Measurements from ENCODE around the gene MATCAP1.

Gene MATCAP1

DNA sequence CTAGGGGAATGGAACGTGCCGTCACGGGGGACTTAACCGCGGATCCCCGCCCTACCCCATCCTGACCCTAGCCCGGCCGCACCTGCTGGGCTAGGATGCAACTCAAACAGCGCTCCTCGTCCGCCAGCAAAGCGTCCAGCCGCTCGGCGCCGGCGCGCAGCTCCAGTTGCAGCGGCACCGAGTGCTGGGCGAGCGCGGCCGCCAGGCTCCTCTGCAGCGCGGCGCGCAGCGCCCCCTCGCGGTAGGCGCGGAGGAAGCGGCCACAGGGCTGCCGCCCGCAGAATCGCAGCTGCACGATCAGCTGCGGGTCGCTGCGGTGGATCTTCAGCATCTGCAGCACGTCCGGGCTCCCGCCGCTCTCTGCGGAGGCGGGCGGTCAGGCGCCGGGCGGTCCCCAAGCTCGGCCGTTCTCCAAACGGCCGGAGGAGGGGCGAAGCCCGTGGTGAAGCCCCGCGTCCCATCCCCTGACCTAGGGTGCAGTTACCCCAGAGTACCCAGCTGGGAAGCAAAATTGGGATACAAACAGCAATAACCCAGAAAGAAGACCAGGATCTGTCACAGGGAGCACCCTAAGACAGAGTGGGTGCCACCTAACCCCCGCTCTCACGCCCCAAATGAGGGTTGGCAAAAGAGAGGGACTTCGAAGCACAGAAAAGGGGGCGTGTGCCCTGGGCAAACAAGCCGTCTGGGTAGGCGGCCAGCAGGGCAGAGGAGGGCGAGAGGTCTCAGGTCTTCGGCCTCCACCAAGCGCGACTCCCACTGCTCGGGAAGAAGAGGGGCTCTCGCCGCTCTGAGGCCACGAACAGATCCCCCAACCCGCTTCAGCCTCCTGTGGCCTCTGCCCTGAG, 28.2 kb downstream of the MATCAP1 start:
- DNase-seq: peak; percentile 71

DNA sequence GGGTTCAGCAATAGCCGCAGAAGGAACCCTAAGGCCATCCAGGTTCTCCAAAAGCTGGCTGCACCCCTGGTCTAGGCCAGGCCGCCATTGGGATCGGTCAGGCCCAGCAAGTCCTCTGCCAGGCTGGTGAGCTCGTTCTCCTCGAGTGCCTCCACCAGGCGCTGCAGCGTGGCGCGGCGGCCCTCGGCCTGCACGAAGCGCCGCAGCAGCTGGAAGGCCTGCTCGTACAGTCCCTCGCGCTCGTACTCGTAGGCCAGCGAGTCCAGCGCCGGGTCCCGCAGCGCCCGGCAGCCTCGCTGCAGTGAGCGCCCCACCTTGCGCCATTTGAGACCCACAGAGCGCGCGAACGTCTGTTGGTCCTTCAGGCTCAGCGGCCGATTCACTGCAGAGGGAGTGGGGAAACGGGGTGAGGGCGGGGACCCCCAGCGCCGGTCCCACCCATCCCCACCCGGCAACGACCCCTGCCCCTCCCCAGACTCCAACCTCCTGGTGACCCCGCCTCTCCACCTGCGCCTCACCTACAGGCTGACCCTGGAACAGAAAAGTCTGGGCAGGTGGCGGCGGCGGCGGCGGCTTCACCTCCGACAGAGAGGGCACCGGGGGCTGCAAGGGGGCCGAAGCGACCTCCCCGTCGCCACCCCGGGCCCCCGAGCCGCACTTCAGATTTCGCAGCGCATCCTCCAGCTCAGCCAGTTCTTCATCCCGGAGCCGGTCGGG, 29.0 kb downstream of the MATCAP1 start:
- DNase-seq: peak; percentile 28

DNA sequence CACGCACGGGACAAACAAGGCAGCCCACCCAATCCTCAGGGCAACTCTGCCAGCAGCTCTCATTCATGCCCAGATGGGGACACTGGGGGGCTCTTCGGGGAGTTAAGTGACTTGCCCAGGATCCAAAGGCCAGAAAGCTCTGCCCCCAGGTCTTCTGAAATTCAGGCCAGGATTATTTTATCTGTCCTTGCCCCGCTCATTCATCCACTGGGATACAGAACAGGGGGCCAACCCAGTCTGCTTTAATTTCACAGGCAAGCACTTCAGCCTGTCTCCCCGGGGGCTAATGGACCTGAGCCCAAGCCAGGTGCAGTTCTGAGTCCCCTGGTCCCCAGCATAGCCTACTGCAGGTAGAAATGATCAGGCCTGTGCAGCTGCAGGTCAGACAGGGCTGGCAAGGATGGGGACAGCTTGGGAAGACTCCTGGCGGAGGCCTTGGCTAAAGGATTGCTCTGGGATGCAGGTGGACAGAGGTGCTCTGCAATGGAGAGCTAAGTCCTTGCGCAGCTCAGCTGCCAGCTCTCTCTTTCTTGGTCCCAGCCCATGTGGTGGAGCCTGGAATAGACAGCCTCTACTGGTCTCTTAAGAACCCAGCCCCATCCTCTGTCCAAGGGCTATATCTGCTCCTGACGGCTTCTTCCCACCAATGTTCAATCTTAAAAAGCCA, 32.2 kb downstream of the MATCAP1 start:
- DNase-seq: no peak

DNA sequence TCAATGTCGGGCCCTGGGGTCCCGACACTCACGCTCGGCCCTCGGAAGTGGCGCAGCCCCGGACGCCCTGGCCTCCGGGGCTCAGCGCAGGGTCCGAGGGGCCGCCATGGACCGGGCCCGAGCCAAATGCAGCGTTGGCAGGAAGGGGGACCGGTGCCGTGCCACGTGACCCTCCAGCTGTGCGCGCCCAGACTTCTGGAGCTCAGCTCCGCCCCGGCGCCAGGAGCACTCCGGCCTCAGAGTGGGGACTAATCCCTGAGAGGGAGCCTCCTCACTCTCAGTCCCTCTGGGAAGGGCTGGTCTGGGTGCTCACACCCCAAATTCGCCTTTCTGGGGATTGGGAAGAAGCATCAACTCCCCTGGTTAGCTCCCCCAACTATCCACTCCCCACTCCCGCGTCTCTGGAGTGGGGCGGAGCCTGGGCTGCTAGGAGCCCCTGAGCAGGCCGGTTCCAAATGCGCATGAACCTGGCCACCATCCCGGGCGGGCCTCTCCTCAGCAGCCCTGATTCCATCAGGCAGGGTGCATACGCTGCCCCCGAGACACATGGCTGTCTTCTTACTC, 32.8 kb downstream of the MATCAP1 start, which contains the start of gene B3GNT9:
B3GNT9 (minus strand) TSS at position 166 of the 564 bp plus-strand sequence. CDS start 513 bp downstream, outside the sequence.
- peak; percentile 20 for DNase-seq

DNA sequence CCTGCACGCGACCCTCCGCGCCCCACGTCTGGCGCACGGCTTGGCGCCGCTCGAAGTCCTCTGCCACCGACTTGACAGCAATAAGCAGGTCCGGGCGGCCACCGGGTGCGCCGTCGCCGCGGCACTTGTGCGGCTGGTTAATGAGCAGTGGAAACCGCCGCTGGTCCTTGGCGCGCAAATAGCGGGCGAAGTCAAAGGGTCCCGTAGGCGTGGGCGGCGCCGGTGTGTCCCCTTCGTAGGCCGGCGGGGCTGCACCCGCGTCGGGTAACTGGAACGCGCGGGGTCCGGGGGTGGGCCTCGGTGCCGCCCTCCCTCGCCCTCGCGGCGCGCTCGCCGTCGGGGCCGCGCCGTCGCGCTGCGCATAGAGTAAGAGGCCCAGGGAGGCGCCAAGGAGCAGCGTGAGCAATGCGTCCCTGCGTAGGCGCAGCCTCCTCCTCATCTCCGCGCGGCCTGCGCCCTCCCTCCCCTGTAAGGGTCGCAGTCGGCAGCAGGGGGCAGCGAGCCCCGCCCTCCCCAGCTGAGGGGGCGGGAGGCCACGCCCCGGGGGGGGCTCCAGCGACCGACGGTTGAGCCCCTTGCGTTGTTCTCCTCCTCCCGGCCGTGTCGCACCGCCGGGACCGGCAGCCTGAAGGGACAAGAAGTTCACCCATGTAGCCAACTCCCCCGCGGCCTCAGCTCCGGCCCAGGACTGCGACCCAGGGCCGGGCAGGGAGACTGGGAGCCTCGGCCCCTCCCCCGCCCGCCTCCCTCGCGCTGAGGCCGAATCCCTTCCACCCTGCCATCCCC, 33.5 kb downstream of the MATCAP1 start:
- DNase-seq: peak; percentile 12

DNA sequence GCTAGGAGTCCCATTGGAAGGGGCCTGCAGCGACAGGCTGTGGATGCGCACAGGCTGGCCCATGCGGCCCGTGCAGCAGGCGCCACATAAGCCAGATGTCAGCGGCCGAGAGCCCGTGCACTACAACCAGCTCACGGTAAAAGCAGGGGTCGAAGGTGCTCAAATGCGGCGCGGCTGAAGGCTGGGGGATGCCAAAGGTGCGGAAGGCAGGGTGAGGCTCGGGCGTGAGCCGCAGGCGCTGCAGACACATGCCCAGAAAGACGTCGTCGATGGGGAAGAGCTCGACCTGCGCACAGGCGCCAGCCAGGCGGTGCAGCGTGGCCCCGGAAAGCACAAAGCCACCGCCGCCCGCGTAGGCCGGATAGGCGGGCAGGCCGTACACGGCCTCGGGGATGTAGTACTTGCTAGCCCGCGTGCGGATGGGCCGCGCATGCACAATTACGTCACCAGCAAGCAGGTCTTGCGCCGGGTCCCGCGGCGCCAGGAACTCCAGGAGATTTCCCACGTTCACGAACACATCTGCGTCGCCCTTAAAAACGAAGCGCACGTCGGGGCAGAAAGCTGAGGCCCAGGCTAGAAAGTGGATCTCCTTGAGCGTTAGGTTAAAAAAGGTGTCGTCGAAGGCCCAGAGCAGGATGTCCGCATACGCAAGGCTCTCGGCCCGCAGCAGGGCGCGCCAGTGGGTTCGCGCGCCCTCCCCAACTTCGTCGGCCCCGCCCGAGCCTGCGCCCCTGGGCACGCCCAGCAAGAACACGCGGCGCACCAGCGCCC, 34.3 kb downstream of the MATCAP1 start:
- DNase-seq: no peak

DNA sequence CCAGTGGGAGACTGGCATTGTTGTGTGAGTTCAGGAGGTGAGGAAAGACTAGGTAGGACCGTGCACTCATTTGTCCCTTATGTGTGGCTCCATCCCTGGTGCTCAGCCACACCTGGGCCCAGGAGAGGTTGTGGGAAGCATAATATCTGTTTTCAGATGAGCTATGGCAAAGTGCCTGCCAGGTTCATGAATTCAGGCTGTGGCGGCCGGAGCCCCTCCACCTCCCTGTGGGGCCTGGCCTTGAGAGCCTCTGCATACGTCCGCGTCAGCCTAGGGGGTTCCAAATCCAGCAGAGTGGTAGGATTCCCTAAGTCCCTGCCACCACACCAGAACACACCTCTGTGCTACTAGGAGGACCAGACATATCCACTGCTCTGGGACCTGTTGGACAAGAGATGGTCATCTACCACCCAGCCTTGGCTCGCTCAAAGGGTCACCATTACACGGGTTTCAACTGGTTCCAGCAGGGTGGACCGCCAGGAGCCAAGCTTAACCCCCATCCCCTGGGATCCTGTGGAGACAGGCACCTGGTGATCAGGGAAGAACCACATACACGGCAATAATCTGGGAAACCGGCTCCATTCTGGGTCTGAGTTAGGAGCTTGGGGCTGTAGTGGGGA, 35.0 kb downstream of the MATCAP1 start:
- no peak for DNase-seq

DNA sequence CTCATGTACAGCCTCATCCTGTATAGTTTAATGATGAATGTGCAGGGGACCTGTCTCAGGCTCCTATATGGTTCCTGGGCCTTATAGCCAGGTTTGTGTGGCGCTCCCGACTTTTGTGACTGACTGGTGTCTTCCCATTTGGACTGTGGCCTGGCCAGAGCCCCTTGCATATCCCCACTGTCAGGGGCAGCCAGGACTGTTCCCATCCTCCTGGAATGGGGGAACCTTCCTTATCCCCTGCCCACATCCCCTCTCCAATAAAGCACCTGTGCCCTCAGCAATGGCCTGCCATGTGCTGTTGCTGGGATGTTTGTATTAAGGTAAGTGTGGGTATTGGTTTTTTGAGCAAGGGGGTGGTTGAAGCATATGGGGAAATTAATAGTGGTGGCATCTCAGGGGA, 35.5 kb downstream of the MATCAP1 start:
- DNase-seq: no peak

DNA sequence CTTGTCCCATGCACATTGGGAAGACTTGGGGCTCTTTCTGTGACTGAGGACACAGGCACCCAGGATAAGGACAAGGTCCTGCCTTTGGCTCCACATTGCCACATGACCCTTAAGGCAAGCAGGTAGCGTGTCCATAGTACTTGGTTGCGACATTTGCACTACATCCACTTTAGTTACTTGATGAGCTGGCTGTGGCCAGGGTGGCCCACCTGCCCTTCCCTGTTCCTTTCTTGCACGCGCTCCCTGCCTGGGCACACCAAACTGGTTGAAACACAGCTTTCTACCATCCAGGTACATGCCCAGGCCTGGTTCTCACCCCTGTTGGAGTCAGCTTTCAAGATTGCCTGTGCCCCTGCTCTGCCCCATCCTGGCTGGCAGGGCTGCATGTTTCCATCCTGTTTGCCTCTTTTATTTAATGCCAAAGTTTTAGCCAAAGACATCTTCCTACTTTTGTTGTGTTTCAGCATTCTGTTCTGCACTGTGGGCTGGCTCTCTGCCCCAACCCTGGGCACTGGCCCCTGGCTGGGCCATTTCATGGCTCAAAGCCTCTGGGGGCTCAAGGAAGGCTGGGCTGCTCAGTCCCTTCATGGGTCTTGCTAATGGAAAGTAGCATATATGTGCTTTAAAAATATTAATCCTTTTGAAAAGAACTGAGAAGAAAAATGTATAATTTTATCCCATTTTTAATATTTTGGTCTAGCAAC, 36.2 kb downstream of the MATCAP1 start:
- no peak for DNase-seq

DNA sequence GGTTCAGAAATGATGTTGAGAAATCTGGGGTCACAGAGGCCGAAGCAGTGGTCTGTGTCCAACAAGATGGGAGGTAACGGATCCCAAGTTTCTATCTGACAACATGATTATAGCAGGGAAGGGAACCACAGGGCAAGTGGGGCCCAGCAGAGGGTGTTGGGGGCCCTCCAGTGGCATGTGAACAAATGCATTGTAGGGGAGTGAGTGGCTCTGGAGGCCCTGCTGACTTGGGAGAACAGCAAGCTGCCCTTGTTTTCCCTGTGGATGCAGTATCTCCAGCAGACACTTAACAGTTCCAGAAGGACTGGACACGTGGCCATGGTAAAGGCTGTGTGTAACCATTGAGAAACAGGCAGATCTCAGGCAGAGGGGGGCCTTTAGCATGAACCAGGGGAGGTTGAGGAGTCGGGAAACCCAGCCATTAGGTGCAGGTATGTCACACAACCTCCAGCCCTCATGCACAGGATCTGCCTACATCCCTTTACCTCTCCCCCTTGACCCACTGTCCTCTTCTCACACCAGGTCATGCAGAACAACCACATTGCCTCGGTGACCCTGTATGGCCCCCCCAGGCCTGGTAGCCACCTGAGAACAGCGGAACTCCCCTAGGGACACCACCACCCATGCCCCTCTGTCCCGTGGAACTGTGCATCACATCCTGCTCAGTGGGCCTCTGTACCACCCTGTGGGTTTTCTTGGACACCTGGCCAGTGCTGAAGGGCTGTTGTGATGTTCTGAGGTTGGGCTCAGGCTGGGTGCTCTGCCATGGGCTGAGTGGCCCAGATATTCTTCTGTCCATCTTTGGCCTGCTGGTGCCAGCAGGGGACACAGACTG, 37.0 kb downstream of the MATCAP1 start:
- no peak for DNase-seq

DNA sequence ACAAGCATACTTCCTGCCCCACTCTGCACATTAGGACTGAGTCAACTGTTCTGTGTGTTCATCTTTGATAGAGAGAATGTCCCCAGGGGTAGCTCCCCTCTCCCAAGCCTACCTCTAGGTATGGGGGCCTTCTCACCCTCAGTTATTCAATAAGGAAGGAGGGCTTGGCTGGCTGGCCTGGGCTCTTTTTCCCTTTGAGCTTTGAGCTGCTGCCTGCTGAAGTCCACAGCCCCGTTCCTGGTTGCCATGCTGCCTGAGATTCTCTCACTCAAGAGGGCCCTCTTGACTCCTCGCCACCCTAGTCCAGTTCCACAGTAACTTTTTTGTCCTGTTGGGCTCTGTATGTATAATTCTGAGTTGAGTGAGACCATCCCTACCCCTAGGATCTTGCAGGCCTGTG, 38.0 kb downstream of the MATCAP1 start:
- no peak for DNase-seq

DNA sequence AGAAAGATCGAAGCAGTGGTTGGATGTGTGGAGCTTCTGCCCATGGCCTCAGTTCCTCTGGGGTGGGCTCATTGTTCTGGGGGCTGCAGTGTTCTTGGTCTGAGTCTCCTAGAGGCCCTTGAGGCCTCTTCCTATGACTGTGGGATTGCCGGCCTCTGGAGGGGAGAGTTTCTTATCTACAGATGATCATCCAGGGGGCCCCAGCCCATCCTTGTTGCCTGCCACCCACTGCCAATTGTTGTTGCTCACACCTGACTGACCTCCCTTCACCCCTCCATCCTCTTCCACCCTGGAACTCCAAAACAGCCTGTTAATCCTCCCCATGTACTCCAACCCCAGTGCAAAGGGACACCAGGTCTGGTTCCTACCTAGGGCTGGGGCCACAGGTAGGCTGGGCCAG, 38.8 kb downstream of the MATCAP1 start:
- DNase-seq: no peak

DNA sequence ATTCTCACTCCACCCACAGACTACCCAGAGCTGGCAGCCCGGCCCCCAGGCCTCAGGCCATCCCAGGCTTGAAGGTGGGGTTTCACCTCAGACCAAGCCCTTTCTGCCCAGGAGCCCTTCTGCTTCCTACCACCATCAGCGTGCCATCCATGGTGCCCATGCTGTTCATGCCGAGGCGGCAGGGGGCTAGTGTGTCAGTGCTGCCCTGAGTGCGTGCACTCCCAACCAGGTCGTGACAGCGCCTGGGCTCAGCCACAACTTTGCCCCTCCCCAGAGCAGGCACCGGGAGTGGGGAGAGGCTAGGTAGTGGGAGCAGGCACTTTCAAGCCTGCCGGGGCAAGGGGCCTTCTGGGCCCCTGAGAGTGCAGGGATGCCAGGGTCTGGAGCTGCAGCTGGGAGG, 41.4 kb downstream of the MATCAP1 start:
- no peak for DNase-seq

DNA sequence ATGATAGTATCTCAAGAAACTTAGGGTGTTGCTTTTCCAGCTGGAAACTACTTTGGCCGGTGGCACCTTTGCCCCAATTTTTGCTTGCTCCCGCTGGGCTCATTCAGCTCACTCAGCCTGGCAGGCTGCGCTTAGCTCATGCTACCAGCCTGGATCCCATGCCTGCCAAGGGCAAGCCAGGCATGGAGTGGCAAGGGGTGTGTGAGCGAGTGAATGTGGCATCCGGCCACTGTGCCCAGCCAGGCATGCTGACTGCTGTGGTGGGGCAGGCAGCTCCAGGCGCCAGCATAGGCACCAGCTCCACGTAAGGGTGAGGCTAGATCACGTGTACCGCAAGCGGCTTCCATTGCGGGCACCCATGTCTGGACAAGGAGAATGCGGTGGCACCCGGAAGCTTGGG, 42.4 kb downstream of the MATCAP1 start:
- DNase-seq: no peak

DNA sequence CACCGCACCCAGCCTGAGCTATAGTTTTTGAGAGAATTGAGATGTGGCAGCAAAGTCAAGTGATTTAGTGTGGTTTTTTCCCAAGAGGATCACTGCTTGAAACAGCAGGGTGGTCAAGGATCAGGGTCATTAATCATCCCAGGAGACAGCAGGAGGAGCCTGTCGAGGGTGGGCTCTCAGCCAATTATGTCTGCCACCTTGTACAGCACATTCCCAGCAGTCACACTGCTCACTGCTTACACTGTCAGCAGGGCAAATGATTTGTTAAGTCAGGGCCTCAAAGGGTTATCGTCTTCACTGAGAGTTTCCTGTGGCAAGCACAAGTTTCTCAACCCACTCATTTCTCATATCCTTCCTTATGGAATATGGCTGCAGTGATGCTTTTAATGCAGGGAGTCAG, 46.2 kb downstream of the MATCAP1 start:
- no peak for DNase-seq

DNA sequence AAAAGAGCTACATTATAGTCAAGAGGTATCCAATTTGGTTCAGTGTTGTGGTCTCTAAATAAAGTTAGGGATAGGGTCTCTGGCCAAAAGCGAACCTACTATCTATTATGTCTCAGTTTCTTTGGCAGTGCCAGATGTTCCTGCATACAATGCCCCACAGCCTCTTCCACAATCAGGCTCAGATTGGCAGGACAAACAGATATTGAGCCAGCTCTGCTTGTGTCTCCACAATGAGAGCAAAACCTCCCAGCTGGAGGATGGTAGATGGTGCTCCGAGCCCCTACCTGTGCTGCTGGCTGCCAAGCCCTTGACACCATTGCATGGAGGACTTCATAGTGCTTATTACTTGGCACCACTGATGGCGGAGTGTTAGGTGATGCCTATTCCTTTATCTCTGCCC, 54.3 kb downstream of the MATCAP1 start:
- DNase-seq: no peak

DNA sequence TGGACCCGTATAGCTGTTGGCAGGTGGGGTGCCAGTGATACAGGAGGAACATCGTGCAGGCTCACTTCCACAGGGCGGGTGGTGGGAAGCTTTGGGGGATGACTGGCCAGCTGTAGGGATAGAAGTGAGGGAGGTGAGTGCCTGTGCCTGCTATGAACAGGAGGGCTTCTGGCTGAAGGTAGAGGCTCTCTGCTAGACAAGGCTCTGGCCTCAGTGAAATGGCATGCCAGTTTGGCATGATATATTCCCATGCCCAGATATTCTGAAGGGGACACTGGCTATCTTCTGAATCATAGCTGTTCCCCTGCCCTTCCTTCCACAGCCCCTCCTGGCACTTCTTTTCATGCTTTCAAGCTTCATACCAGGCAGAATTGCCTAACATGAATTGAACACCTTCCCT, 54.9 kb downstream of the MATCAP1 start:
- no peak for DNase-seq

DNA sequence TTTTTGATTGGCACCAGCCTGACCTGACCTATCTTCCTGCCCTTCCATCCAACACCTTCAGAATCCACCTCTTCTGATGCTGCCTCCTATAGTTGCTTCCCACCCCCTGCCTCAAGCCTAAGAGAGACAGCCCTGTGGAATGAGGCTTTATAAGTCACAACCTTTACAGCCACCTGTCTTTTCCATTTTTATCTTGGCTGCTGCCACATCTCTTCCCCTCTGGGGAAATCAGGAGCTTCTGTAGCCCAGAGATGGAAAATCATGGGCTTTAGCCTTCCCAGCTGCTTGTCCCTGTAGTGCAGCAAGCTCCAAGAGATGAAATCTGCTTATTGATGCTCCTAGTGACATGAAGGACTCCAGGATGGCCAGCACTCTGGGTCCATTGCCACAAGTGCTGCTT, 55.3 kb downstream of the MATCAP1 start:
- no peak for DNase-seq

All from NCI-H146 (cell line).